Hepatocyte (in vitro differentiated cells): Measurements from ENCODE around the gene PTGES3L.

Experiments used
- CTCF ChIP-seq: fragments of 200-600 bp; sonication (generic); IDR thresholded peaks from 2 replicates; pipeline ENCODE4 v1.5.1; 2016; ENCODE audit warnings: antibody characterized with exemption, mild to moderate bottlenecking; ENCODE audit not compliant: poor library complexity
- EZH2 ChIP-seq: fragments of 200-600 bp; sonication (generic); IDR thresholded peaks from 2 replicates; pipeline ENCODE4 v1.6.1; 2016; ENCODE audit warnings: antibody characterized with exemption, mild to moderate bottlenecking, borderline replicate concordance

- TF ChIP-seq CTCF: no peak
- TF ChIP-seq EZH2: no peak
These were observed 34.3 kb upstream of the PTGES3L start for GRCh38 chr17:43014020-43014648.
